NCI-H1092 treated with DMSO at 0.1 percent for 48 hours (cell line): ENCODE results near the gene IFT81.
"Not testable (repeated sequence)": the region's sequence is repeated elsewhere in the genome, so short reads cannot be mapped to it uniquely, and the experiment has no call there.

Experiments
- DNase-seq: peaks from one replicate; lab custom pipeline; 2025; lab: John Stamatoyannopoulos, UW

The IFT81 gene

DNA sequence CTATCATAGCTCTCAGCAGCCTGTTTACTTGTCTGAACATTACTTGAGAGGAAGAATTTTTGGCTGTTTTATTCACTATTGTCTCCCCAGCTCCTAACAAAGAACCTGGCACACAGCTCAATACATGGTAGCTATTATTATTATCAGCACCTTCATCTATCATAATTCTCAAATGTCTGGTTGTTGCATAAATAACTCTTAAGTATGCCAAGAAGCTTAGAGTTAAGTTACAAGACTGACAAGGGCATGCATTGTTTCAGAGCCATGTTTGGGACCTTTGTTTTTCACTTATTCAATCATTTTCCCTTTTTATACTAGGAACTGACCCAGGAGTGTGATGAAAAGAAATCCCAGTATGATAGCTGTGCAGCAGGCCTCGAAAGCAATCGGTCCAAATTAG, 79.4 kb downstream of the IFT81 start:
- no peak for DNase-seq

DNA sequence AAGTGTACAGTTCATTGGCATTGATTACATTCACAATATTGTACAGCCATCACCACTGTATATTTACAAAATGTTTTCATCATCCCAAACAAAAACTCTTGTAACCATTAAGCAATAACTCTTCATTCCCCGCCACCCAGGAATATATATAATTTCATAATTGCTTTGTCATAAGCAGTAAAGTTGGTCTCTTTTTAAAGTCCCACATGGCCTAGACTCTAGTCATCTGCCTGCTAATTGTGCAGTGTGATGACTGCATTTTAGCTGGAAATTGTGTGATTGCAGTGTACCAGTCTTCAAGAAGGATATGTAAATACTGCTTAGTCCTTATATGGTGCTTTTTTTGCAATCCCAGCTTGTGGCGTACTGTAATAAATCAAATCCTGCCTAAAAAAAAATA, 81.8 kb downstream of the IFT81 start:
- DNase-seq = no peak

DNA sequence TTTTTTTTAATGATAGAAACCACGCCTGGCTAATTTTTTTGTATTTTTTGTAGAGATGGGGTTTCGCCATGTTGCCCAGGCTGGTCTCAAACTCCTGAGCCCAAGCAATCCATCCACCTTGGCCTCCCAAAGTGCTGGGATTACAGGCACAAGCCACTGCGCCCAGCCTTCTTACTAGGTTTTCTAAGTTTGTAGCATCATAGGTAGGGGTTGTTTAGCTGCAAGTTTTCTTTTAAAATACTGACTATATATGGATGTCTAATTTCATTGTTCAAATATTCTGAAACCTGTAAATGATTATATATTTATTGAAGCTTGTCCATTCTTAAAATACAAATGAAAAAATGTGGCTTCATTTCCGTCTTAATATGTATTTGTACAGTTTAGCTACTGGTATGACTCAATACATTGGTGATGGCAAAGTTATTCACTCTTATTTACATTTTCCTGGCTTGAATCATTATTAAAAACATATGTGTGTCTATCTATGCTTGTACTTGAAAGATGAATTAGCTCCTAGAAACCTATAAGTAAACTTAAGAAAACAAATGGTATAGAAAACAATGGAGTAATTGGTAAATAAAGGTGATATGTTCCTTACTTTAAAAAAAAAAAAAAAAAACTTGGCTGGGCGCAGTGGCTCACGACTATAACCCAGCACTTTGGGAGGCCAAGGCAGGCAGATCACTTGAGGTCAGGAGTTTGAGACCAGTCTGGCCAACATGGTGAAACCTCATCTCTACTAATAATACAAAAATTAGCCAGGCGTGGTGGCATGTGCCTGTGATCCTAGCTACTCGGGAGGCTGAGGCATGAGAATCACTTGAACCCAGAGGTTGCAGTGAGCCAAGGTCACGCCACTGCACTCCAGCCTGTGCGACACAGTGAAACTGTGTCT, 87.7 kb downstream of the IFT81 start:
- DNase-seq = not testable (repeated sequence)

DNA sequence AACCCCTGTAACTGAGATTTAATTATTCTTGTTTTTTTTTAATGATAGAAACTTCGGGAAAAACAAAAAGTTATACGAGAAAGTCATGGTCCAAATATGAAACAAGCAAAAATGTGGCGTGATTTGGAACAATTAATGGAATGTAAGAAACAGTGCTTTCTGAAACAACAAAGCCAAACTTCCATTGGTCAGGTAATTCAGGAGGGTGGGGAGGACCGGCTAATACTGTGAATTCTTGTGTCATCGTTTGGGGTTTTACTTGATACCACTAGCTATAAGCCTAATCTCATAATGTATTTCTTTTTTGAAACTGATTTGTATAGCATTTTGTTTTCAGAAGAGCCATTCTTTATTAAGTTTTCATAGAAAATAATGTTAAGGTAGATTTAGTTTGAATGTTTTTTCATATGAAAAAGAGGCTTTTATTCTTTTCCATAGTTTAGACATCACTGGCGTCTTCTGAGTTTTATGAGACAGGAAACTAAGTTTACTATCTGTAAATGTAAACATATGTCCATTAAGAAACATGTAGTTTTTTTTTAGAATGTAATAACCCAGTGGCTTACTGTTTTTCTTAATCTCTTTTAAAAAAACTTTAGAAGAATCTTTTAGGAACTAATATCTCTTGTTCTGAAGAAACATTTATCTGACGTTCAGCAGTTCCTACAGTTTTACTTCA, 94.0 kb downstream of the IFT81 start:
- DNase-seq = no peak

DNA sequence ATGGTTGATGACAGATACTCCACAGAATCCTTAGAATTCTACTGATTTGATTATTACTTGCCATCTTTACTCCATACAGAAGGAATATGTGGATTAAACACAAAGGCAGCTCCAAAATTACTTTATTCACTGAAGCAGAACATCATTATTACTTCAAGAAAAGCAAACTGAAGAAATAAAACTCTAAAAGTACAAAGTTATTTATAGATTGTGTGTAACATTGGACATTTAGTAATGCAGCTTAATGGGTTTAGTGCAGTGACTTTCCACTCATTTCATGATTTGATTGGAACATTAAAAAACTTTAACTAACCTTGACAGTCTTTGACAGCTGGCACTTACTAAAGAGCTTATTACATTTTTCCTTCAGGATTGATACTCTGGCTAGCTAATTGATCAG, 97.9 kb downstream of the IFT81 start:
- no peak for DNase-seq

DNA sequence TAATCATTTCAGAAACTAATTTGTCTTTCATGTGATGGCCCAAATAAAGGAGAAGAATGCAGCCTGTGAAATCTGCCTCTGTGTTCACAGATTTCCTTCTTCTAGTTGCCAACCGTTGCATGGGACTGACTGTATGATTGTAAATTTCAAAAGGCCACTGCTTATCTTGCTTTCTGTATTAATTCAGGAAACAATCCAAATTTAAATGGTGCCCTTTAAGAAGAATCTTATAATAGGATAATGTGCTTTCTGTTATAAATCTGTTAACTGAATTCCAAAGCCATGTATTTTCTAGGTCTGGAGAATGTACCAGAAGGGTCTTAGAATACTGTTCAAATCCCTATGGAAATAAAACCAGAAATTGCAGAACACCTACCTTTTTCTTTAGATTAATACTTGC, 98.3 kb downstream of the IFT81 start:
- DNase-seq = no peak

DNA sequence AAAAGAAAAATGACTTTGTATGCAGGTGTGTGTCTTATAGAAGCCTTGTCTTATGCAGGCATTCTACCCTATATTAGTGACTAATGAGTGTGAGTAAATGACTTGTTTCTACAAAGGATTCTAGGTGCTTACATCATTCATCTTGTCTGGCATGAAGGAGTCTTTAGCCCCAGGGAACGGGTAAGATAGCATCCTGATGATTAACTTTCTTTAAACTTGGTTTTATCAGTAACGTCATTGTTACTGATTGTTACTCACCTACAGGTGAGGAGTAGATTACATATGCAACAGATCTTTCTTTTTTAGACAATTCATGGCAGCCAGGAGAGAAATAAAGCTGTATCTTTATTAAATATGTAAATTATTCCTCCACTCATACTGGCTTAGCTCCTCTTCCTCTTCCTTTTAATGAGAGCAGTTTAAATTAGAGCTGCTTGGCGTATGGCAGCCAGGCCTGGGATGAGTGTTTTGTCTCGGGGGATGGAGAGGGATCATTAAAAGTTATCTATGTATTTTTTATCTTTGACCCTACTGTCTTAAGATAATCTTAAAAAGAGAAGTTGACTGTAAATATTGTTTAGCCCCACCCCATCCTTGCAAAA, 99.7 kb downstream of the IFT81 start:
- DNase-seq = no peak

DNA sequence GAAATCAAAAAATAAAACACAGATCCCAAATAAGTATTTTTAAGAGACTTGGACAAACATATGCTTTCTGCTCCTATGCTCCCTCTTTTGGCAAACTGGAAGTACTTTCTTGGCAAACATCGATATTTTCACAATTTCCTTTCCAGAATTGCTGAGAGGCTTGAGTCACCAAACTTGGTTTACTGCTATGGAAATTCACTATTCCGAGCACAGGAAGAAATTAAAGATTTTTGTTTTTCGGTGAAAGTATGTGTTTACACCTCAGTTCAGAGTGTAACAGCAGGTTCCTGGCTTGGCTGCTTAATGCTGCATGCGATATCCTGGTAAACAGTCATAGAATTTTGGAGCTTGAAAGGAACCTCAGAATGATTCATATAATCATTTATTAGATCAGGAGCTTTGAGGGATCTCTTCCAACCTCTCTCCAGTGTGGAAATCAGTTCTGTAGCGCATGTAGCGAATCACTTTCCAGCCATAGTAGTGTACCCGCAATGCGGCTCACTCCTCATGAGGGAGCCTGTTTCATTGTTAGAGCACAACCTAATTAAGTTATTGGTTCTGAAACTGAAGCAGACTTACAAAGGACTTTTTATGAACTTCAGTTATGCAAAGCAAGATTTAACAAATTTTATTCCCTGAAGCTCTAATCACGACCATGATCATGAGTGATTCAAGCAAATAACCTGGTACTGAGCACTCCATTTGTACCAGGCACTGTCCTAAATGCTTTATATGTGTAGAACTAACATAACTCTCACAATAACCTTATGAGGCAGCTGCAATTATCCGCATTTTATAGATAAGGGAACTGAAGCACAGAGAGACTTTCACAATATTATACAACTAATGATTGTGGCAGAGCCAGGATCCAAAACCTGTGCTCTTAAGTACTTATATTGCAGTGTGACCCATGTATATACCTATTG, 100.5 kb downstream of the IFT81 start:
- no peak for DNase-seq

DNA sequence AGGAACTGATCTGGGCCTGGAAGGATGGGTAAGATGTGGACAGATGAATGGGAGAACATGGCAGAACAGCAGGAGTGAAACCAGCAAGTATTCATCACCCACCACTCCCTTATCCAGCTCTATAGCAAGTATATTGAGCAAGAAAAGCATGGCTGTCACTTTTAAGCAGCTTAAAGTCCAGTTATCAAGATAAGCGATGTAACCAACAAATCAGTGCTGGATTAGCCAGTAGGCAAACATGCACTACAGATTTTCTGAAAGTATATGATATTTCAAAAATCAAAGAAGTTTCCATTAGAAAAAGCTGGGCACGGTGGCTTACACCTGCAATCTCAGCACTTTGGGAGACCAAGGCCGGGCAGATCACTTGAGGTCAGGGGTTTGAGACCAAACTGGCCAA, 103.0 kb downstream of the IFT81 start:
- no peak for DNase-seq

DNA sequence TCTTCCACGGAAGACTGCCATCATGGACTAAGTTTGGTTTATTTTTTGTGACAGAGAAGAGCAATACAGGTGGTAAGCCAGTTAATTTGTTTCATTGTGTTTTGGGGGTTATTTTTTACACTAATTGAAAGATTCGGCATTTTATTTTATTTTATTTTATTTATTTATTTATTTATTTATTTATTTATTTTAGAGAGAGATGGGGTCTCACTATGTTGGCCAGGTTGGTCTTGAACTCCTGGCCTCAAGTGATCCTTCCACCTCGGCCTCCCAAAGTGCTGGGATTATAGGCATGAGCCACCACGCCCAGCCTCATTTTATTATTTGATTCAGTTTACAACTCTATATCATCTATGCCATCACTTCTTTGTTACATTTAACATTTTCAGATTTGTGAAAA, 104.2 kb downstream of the IFT81 start:
- DNase-seq = not testable (repeated sequence)

DNA sequence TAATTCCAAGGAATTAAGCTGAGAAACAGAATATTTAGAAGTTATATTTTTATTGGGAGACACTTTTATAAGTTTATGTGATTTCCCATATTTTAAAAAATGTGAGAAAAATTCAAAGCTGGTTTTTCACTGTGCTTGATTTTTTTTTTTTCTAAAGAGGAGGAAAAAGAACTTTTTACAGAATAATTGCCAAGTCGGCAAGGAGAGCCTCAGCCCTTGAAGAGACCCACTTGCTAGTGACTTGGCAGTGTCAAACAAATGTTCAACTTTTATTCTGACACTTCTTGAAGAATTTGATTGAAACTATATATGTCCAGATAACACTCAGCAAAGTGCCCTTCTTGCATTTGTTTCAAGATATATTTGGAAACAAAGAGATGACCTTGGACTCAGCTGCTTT, 104.6 kb downstream of the IFT81 start:
- DNase-seq = no peak

DNA sequence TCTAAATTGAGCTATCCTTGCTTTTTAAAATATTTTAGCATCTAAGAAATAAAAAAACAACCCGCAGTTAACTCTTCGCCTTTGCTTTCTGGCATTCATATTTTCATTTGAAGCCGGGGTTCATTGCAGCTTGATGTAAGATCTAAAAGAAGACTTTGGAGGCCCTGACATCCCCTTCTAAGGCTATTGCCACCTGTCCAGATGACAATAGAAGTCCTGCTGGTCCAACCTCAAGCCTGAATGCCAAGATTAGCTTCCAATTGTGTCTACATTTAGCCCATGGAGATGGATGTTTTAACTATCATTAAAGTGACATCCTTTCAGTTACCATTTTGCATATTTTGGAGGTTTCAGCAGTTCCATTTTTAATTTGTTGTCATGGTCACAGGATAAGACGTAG, 105.3 kb downstream of the IFT81 start:
- no peak for DNase-seq

DNA sequence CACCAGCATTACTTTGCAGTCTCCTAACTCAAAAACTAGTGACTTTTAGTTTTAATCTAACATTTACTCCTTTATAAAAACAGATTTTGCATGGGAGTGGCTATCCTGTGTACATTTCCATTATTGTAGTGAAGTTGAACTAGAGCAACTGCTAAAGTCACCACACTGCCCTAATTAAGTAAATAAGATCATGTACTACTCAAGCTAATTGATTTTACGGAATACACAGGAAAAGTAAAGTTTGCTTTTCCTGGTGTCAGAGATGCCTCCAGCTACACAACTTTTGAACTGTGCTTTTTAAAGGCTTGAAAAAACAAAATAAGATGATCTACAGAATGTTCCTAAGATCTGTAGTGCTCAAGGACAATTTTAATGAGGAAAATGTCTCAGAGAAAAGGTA, 106.5 kb downstream of the IFT81 start:
- DNase-seq = no peak

DNA sequence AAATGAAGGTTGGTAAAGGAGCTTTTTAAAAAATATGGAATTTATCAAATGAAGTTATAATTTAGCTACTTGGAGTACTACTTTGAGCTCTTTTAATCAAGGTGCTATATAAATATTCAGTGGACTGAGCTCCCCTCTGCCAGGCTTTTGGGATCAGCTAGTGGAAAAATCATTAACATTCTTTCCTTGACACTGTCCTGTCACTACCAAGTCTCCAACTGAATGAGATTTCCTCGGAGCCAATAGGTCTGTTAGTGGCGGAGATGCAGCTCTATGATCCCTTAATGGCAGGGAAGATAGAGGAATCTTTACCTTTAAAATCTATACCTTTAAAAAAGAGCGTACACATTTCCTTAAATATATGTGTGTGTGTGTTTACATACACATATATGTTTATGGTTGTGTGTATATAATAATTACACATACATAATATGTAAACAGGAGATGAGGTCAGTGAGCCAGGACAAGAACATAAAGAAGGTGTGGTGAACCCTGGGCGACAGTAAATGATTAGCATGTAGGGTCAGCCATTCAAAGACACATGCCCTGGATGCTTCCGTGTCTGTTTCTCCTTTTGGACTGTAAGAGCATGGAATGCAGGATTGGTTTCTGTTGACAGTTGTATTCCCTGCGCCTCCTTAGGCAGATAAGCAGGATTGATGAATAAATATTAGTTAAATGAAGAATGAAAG, 109.2 kb downstream of the IFT81 start:
- no peak for DNase-seq

DNA sequence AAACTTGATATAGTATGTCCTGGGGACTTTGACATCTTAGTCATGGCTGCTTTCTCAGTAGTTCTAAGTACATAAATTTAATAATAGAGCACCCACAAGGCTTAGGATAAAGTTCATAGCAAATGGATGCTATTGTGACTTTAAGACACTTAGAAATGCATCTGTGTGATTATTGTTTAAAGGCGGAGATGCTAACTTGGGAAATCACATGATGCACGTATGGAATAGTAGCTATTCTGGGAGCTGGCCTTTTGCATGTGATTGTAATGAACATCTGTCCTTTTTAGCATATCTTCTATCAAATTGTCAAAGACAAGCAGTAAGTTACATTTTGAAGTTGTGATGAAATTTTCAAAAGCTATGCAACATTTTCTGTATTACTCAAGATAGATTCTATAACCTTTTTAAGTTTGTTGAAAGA, 110.2 kb downstream of the IFT81 start:
- DNase-seq = no peak

DNA sequence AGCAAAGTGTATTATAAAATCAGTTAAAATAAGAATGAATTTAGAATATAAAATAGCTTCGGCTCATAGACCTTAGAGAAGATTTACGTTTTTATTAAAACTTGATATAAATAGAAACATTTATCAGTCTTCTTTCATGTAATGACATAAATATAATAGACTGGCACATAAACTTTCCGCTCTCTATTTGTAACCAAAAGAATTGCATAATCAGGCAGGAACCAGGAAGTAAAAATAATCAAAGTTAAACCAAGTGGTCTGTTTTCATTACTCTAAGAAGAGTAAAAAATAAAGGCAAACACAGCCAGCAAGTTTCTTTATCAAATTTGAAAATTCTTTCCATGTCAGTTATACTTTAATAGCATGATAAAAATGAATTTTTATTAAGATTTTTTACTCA, 110.6 kb downstream of the IFT81 start:
- DNase-seq = no peak

DNA sequence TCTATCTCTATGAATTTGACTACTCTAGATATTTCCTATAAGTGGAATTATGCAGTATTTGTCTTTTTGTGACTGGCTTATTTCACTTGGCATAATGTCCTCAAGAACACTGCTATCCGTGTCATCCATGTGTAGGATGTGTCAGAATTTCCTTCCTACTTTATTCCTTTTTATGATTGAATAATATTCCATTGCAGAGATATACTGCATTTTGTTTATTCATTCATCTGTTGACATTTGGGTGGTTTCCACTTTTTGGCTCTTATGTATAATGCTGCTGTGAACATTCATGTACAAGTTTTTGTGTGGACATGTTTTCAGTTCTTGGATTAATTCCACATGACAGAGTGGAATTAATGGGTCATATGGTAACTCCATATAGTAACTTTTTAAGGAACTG, 111.2 kb downstream of the IFT81 start:
- DNase-seq = no peak

DNA sequence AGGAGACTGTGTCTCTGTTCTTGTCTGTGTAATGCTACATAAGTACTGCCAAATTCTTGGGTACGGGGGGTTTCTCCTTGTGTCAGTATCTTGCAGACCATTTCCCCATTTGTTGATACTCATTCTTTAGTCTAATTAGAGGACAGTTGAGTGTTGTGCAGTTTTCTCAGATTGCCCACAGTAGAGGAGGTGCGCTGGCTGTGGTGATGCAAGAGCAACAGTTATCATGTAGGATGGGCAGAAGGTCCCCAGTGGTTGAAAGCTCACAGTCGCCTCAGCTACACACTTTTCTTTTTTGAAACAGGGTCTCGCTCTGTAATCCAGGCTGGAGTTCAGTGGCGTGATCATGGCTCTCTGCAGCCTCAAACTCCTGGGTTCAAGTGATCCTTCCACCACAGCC, 119.1 kb downstream of the IFT81 start:
- DNase-seq = no peak

DNA sequence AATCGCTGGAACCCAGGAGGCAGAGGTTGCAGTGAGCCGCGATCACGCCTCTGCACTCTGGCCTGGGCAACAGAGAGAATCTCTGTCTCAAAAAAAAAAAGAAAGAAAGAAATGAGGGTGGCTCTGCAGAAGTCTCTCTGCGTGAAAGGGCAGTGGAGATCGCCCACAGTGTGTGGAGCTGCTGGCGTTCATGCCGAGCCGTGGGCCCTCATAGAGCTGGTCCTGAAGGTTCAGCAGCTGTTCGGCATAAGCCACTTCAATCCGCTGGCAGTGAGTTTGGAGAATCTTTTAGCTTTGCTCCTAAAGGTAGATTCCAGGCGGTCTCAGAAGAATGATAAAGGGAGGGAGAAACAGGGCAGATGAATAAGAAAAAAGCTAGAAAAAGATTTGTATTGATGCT, 120.2 kb downstream of the IFT81 start:
- DNase-seq = no peak

DNA sequence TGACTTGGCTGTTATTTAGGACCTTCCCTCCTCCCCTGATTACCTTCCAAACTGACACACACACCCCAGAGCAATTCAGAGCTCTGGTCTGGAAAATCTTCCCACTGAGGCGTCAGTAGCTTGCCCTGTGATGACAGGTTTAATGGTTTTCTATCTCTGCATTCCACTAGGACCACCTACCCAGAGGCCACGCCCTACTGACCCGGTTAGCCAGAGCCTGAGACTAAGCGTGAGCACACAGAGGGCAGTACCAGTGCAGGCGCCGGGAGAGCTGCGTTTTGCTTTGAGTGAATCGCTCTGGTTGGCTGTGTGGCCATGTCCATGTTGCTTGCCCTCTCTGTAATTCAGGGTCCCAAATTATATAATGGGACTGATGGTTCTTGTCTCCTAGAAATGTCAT, 120.7 kb downstream of the IFT81 start:
- no peak for DNase-seq

DNA sequence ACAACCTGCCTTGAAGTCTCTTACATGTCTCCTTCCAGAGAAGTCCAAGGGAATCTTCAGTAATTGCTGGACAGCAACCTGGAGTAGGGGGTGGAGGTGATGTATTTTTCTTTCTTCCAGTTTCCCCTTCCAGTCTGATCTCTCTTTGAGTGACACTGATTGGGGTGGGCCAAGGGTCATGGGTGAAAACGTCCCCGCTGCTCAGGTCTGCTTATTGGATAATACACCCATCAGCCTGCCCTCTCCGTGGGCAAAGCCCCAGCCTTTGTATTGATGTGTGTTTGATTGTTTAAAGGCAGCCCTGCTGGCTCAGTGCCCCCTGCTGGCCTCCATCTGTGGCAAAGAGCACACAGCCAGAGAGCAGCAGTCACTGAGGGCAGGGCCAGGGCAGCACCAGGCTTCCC, 121.2 kb downstream of the IFT81 start:
- no peak for DNase-seq
